Rectal smooth muscle tissue (tissue), 1 donor: ENCODE data around the gene UFSP1.
A peak's percentile ranks its signal among the peaks of the same experiment; 100 is the strongest.
"Not testable (repeated sequence)": the region's sequence is repeated elsewhere in the genome, so short reads cannot be mapped to it uniquely, and the experiment has no call there.

Source experiments
- H3K27ac ChIP-seq: one replicate; pipeline ENCODE4 v1.7.0; 2013; ENCODE audit warnings: low read depth, low read length, inconsistent platforms
- H3K27me3 ChIP-seq: one replicate; pipeline ENCODE4 v1.7.0; 2013; ENCODE audit warnings: low read length; ENCODE audit not compliant: control insufficient read depth, insufficient read depth
- H3K36me3 ChIP-seq: one replicate; pipeline ENCODE4 v1.7.0; 2013; ENCODE audit warnings: low read length; ENCODE audit not compliant: control insufficient read depth, insufficient read depth
- H3K4me1 ChIP-seq: one replicate; pipeline ENCODE4 v1.7.0; 2013; ENCODE audit warnings: low read length; ENCODE audit not compliant: control insufficient read depth, insufficient read depth
- H3K4me3 ChIP-seq: one replicate; pipeline ENCODE4 v1.7.0; 2013; ENCODE audit warnings: low read length
- H3K9ac ChIP-seq: one replicate; pipeline ENCODE4 v1.7.0; 2013; ENCODE audit warnings: low read length

Gene UFSP1

GRCh38 chr7:100910443-100910842 lies 20.9 kb upstream of the UFSP1 start:
- H3K4me3 ChIP-seq, H3K9ac ChIP-seq, H3K36me3 ChIP-seq, H3K27me3 ChIP-seq, H3K27ac ChIP-seq, H3K4me1 ChIP-seq: not testable (repeated sequence)

GRCh38 chr7:100908512-100908911 lies 19.0 kb upstream of the UFSP1 start:
- H3K27me3 ChIP-seq: no peaks in the 10 kb centered on the region
- no peaks in the 10 kb centered on the region for H3K4me1 ChIP-seq
- H3K27ac ChIP-seq: no peak overlapping the region
- H3K4me3 ChIP-seq: no peak overlapping the region
- H3K9ac ChIP-seq: no peak overlapping the region
- H3K36me3 ChIP-seq: no peaks in the 10 kb centered on the region

GRCh38 chr7:100902638-100903037 lies 13.1 kb upstream of the UFSP1 start:
- no peak overlapping the region for H3K9ac ChIP-seq
- no peaks in the 10 kb centered on the region for H3K36me3 ChIP-seq
- peaks cover 2% of the 10 kb centered on the region for H3K27me3 ChIP-seq
- no peak overlapping the region for H3K27ac ChIP-seq
- no peak overlapping the region for H3K4me3 ChIP-seq
- no peaks in the 10 kb centered on the region for H3K4me1 ChIP-seq

DNA sequence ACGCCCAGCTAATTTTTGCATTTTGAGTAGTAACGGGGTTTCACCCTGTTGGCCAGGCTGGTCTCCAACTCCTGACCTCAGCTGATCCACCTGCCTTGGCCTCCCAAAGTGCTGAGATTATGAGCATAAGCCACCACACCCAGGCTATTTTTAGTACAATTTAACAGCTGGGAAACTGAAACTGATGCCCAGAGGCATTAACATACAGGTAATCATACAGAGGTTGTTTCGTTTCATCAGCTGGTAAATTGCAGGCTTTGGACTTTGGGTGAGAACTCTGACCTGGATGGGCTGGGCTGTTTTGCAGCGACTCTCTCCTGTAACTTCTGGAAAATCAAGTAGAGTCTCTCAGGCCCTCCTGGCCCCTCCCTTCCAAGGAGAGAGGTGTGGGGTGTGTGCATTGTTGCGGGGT lies 12.4 kb upstream of the UFSP1 start:
- Histone ChIP-seq H3K27ac (no peak overlapping the region), H3K4me3 (no peak overlapping the region), H3K27me3 (peaks cover 2% of the 10 kb centered on the region), H3K4me1 (no peaks in the 10 kb centered on the region), H3K9ac (no peak overlapping the region), H3K36me3 (no peaks in the 10 kb centered on the region)

DNA sequence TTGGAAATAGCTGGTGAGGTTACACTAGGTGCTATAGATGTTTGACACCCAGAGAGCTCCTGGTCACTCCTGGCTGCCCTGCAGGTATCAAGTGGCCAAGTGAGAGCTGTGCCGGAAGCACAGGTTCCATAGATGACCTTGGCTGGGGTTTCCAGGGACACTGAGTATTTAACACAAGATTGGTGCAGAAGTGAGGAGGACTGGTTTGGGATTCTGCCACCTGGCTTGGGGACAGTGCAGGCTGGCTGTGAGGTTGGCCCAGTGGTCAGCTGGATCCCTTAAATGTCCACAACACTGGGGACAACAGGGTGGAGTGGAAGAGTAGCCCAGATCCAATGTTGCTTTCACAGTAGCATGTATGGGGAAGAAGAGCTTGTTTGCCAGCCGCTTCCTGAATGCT lies 11.5 kb upstream of the UFSP1 start:
- H3K4me1 ChIP-seq: no peaks in the 10 kb centered on the region
- no peak overlapping the region for H3K9ac ChIP-seq
- H3K27me3 ChIP-seq: peaks cover 9% of the 10 kb centered on the region
- no peak overlapping the region for H3K27ac ChIP-seq
- no peaks in the 10 kb centered on the region for H3K36me3 ChIP-seq
- no peak overlapping the region for H3K4me3 ChIP-seq

DNA sequence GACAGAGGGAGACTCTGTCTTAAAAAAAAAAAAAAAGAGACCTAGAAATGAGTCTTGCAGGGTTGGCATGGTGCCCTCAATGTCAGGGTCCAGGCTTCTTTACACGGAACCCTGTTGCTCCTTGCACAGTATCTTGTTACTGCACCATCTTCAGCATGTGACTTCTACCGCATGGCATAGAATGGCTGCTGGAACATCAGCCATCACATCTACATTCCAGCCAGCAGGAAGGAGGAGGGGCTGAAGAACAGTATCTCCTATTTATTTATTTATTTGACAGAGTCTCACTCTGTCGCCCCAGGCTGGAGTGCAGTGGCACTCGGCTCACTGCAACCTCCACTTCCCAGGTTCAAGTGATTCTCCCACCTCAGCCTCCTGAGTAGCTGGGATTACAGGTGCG lies 9.9 kb upstream of the UFSP1 start:
- Histone ChIP-seq H3K27ac (no peak overlapping the region), H3K4me1 (no peaks in the 10 kb centered on the region), H3K9ac (no peak overlapping the region), H3K36me3 (no peaks in the 10 kb centered on the region), H3K4me3 (no peak overlapping the region), H3K27me3 (peaks cover 10% of the 10 kb centered on the region)

GRCh38 chr7:100897772-100898454 lies 8.4 kb upstream of the UFSP1 start:
- Histone ChIP-seq H3K36me3 (no peaks in the 10 kb centered on the region), H3K4me1 (no peaks in the 10 kb centered on the region), H3K9ac (no peak overlapping the region), H3K27me3 (peaks cover 10% of the 10 kb centered on the region), H3K27ac (no peak overlapping the region), H3K4me3 (no peak overlapping the region)

GRCh38 chr7:100896732-100897608 lies 7.5 kb upstream of the UFSP1 start:
- no peak overlapping the region for H3K9ac ChIP-seq
- H3K4me3 ChIP-seq: peak overlapping the region; percentile 46
- no peak overlapping the region for H3K27ac ChIP-seq
- H3K36me3 ChIP-seq: no peaks in the 10 kb centered on the region
- H3K27me3 ChIP-seq: peaks cover 15% of the 10 kb centered on the region
- H3K4me1 ChIP-seq: no peaks in the 10 kb centered on the region

- Histone ChIP-seq H3K27me3 (peaks cover 15% of the 10 kb centered on the region), H3K27ac (no peak overlapping the region), H3K4me3 (peak overlapping the region; percentile 14), H3K4me1 (no peaks in the 10 kb centered on the region), H3K9ac (no peak overlapping the region), H3K36me3 (no peaks in the 10 kb centered on the region)
These were observed 6.6 kb upstream of the UFSP1 start for GRCh38 chr7:100895956-100896731.

- H3K27ac ChIP-seq: no peak within 1 kb of the TSS
- peak within 1 kb of the TSS; percentile 48 for H3K4me3 ChIP-seq
- H3K36me3 ChIP-seq: no peaks in the 10 kb centered on the region
- H3K27me3 ChIP-seq: peaks cover 15% of the 10 kb centered on the region
- no peaks in the 10 kb centered on the region for H3K4me1 ChIP-seq
- no peak within 1 kb of the TSS for H3K9ac ChIP-seq
These were observed 6.1 kb upstream of the UFSP1 start, which contains the start of gene ACHE for GRCh38 chr7:100895701-100895955. TSS of gene ACHE (minus strand) at chr7:100895888. CDS start at chr7:100894232, 1,656 bp downstream.

DNA sequence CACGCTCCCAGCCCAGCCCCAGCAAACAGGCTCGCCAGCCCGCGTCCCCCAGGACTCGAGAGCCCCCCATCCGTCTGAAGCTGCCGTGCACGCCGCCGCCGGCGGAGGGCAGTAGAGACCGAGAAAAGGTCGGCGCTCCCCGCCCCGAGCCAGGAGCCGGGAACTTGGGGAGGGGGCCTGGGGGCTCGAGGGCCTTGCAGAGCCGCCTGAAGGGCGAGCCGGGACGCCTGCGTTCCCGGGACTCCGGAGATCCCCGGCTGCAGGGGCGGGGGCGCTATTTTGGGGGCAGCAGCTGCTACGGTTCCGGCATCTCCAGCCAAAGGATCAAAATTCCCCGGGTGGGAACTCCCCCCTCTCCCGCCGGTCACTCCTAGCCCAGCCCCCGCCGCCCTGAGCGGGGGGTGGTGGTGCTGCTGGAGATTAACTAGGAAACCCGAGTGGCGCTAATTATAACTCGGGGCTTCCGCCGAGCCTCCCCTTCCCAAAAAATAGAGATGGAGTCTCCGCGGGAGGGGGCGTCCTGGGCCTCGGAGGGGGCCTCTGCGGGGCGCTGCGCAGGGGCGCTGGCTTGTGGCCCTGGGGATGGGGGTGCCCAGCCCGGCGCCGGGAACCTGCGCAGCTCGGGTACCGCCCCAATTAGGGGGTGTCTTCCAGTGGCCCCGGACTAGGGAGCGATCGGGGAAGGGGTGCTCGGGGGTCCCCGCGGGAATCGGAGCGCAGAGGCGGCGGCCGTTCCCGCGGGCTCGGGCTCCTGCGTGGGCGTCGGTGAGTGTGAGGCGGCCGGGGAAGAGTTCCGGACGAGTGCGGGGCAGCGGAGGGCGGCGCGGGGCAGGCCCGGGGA lies 5.6 kb upstream of the UFSP1 start:
- Histone ChIP-seq H3K9ac (no peak overlapping the region), H3K36me3 (no peaks in the 10 kb centered on the region), H3K27me3 (peaks cover 15% of the 10 kb centered on the region), H3K4me1 (peaks cover 2% of the 10 kb centered on the region), H3K4me3 (peak overlapping the region; percentile 48), H3K27ac (no peak overlapping the region)
